Stomach (tissue), 9 donors: Measurements from ENCODE around the gene BHMT2. TPM values are rescaled to one million over a fixed set of nuclear protein-coding genes. Genes with fewer than 3 reads are reported as not detected.

Experiments used
- DNase-seq, 2 donors: peaks; one replicate each; pipeline versions ENCODE4 v3.0.0 to v3.0.0-alpha.2; 2013 to 2019
- H3K27ac ChIP-seq, 5 donors: fragments of 200-600 bp in 4 of 5; sonication (generic) in 4 of 5; one replicate each; pipeline ENCODE4 v1.5.1; 2013 to 2019; ENCODE audit warnings: mild to moderate bottlenecking in 1 of 5, moderate library complexity in 1 of 5
- H3K27me3 ChIP-seq, 3 donors: fragments of 200-600 bp; sonication (generic); one replicate each; pipeline ENCODE4 v1.5.1; 2017 to 2019; ENCODE audit warnings: mixed run types in 1 of 3
- H3K36me3 ChIP-seq, 4 donors: fragments of 200-600 bp; sonication (generic); 1 replicate in 3 of 4; 2 replicates in 1 of 4; pipeline ENCODE4 v1.5.1; 2016 to 2019
- H3K4me1 ChIP-seq, 4 donors: fragments of 200-600 bp; sonication (generic); one replicate each; pipeline ENCODE4 v1.5.1; 2016 to 2019
- H3K4me3 ChIP-seq, 4 donors: fragments of 200-600 bp; sonication (generic) in 3 of 4; one replicate each; pipeline ENCODE4 v1.5.1; 2016 to 2019; ENCODE audit warnings: mild to moderate bottlenecking in 1 of 4
- H3K9me3 ChIP-seq, 4 donors: fragments of 200-600 bp; sonication (generic); one replicate each; pipeline ENCODE4 v1.5.1; 2016 to 2019
- CTCF ChIP-seq, 7 experiments: fragments of 450-650 bp in 4 of 7; fragments of 200-600 bp in 3 of 7; sonication (generic) in 3 of 7; IDR thresholded peaks; one replicate each; pipeline ENCODE4 v1.5.1; 2016 to 2019; ENCODE audit warnings: antibody characterized with exemption in 7 of 7, control low read depth in 2 of 7, mild to moderate bottlenecking in 1 of 7
- EP300 ChIP-seq: sonication (generic); formaldehyde crosslinking; IDR thresholded peaks from one replicate; pipeline ENCODE4 v1.6.1; 2017; ENCODE audit warnings: antibody characterized with exemption
- POLR2A ChIP-seq, 4 donors: fragments of 450-650 bp; IDR thresholded peaks; one replicate each; pipeline ENCODE4 v1.6.1; 2016; ENCODE audit warnings: antibody characterized with exemption in 4 of 4, control low read depth in 2 of 4, mild to moderate bottlenecking in 1 of 4, moderate library complexity in 1 of 4
- POLR2AphosphoS5 ChIP-seq, 3 donors: sonication (generic); formaldehyde crosslinking; IDR thresholded peaks; one replicate each; pipeline ENCODE4 v1.6.1; 2016; ENCODE audit warnings: antibody characterized with exemption in 3 of 3
- WGBS, 5 donors: extraction: QIAGEN DNeasy Blood & Tissue Kit in 3 of 5; methylation state at CpG; one replicate each; pipeline versions ENCODE4 v1.1.5 to v1.1.7; 2013 to 2018; 5-methylcytosine and 5-hydroxymethylcytosine counted together
- intact Hi-C: fragments of 100-400 bp; cut with DNase I; formaldehyde crosslinking; loops from one replicate; pipeline ENCODE4 v1.15.1; 2023; ENCODE audit warnings: low total_unique reads
- polyA plus RNA-seq, 3 donors: library from polyadenylated mRNA; stranded (reverse); fragments of 200-250 nt; gene quantifications; one replicate each; pipeline ENCODE4 v1.2.3, GENCODE V29; 2013
- total RNA-seq, 5 donors: library from RNA; depleted of rRNA; stranded (reverse); fragments of >200 nt; gene quantifications; one replicate each; pipeline versions ENCODE4 v1.1.0 to v1.2.3, GENCODE V29; 2014 to 2016
- donor health status: healthy with polysubstance abuse.
- donor health status: Bipolar disorder and iron deficiency.
- donor health status: healthy.

The BHMT2 gene
- total and polyA plus RNA-seq, 8 donors: 0.45 to 10.6 (median 5.1) TPM

GRCh38 chr5:79093762-79094161 lies 24.2 kb downstream of the BHMT2 start:
- no peaks in the 10 kb centered on the region for H3K27me3 ChIP-seq
- peak in 1 of 2 donors; percentile 60 for DNase-seq
- TF ChIP-seq POLR2AphosphoS5 (IDR thresholded peaks at IDR 0.05) (peak in 1 of 3 donors; percentile 46), POLR2A (IDR thresholded peaks at IDR 0.05) (no peak)
- H3K4me1 ChIP-seq: peaks cover 0 to 14% (median 6%) of the 10 kb centered on the region in 4 donors
- H3K4me3 ChIP-seq: no peak overlapping the region
- H3K36me3 ChIP-seq: no peaks in the 10 kb centered on the region
- H3K27ac ChIP-seq: no peak overlapping the region
- WGBS, 5 donors: 20 to 39% (median 27%) methylated on average over 3 of the region's 3 CpGs
- no peaks in the 10 kb centered on the region for H3K9me3 ChIP-seq
- intact Hi-C loops: no loop called here

- Histone ChIP-seq H3K36me3 (no peaks in the 10 kb centered on the region), H3K27me3 (peaks cover 0 to 4% (median 0%) of the 10 kb centered on the region in 3 donors), H3K4me3 (no peak overlapping the region), H3K9me3 (no peaks in the 10 kb centered on the region), H3K27ac (no peak overlapping the region), H3K4me1 (peaks cover 0 to 18% (median 8%) of the 10 kb centered on the region in 4 donors)
- no peak for TF ChIP-seq CTCF (IDR thresholded peaks at IDR 0.05)
- no peak for TF ChIP-seq POLR2AphosphoS5 (IDR thresholded peaks at IDR 0.05)
- TF ChIP-seq EP300: no peak
- TF ChIP-seq POLR2A (IDR thresholded peaks at IDR 0.05): no peak
- no peak for DNase-seq
- WGBS, 5 donors: 85 to 94% (median 90%) methylated on average over 2 of the region's 2 CpGs
- intact Hi-C loops: no loop called here
Measured at GRCh38 chr5:79105868-79106267, 36.3 kb downstream of the BHMT2 start.

GRCh38 chr5:79107020-79107796 lies 37.6 kb downstream of the BHMT2 start:
- DNase-seq: peak in 1 of 2 donors; percentile 22
- 60 to 71% (median 67%) methylated on average over 7 of the region's 7 CpGs for WGBS, 5 donors
- H3K27me3 ChIP-seq: peaks cover 0 to 15% (median 10%) of the 10 kb centered on the region in 3 donors
- intact Hi-C loops: no loop called here
- H3K36me3 ChIP-seq: no peaks in the 10 kb centered on the region
- H3K27ac ChIP-seq: no peak overlapping the region
- TF ChIP-seq CTCF (IDR thresholded peaks at IDR 0.05): no peak
- no peak for TF ChIP-seq POLR2AphosphoS5 (IDR thresholded peaks at IDR 0.05)
- no peak for TF ChIP-seq POLR2A (IDR thresholded peaks at IDR 0.05)
- TF ChIP-seq EP300: no peak
- peaks cover 9 to 29% (median 17%) of the 10 kb centered on the region in 4 donors for H3K4me1 ChIP-seq
- no peaks in the 10 kb centered on the region for H3K9me3 ChIP-seq
- H3K4me3 ChIP-seq: no peak overlapping the region

- H3K4me3 ChIP-seq: no peak overlapping the region
- H3K9me3 ChIP-seq: no peaks in the 10 kb centered on the region
- 23 to 44% (median 36%) methylated on average over 3 of the region's 3 CpGs for WGBS, 5 donors
- H3K36me3 ChIP-seq: no peaks in the 10 kb centered on the region
- intact Hi-C loops: no loop called here
- peak in 1 of 2 donors; percentile 16 for DNase-seq
- no peak for TF ChIP-seq EP300
- TF ChIP-seq POLR2AphosphoS5 (IDR thresholded peaks at IDR 0.05): no peak
- no peak for TF ChIP-seq POLR2A (IDR thresholded peaks at IDR 0.05)
- no peak for TF ChIP-seq CTCF (IDR thresholded peaks at IDR 0.05)
- peaks cover 0 to 24% (median 19%) of the 10 kb centered on the region in 3 donors for H3K27me3 ChIP-seq
- no peak overlapping the region for H3K27ac ChIP-seq
- H3K4me1 ChIP-seq: peaks cover 12 to 35% (median 20%) of the 10 kb centered on the region in 4 donors
Measured at GRCh38 chr5:79108086-79108485, 38.5 kb downstream of the BHMT2 start.

- TF ChIP-seq EP300 (no peak), POLR2AphosphoS5 (IDR thresholded peaks at IDR 0.05) (no peak), POLR2A (IDR thresholded peaks at IDR 0.05) (no peak), CTCF (IDR thresholded peaks at IDR 0.05) (no peak)
- H3K4me3 ChIP-seq: no peak overlapping the region
- H3K27ac ChIP-seq: no peak overlapping the region
- no peaks in the 10 kb centered on the region for H3K36me3 ChIP-seq
- intact Hi-C loops: no loop called here
- 83 to 87% (median 86%) methylated on average over 8 of the region's 8 CpGs for WGBS, 5 donors
- H3K27me3 ChIP-seq: peaks cover 0 to 24% (median 19%) of the 10 kb centered on the region in 3 donors
- no peaks in the 10 kb centered on the region for H3K9me3 ChIP-seq
- peaks cover 12 to 35% (median 20%) of the 10 kb centered on the region in 4 donors for H3K4me1 ChIP-seq
- DNase-seq: no peak
Measured at GRCh38 chr5:79108792-79109191, 39.2 kb downstream of the BHMT2 start.
